ENCODE results near the gene ADGRV1.

The ADGRV1 gene

DNA sequence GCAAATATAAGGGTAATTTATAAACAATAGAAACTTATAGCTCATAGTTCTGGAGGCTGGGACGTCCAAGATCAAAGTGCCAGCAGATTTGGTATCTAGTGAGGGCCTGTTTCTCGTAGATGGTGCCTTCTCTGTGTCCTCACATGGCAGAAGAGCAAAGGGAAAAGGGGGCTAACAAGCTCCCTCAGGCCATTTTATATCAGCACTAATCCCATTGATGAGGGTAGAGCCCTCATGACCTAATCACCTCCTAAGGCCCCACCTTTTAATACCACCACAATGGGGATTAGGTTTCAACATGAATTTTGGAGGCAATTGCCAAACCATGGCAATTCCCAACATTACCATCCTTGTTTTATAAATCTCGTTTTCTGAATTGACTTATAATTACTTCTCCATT, 564.7 kb downstream of the ADGRV1 start:
- DNase-seq = no peak

DNA sequence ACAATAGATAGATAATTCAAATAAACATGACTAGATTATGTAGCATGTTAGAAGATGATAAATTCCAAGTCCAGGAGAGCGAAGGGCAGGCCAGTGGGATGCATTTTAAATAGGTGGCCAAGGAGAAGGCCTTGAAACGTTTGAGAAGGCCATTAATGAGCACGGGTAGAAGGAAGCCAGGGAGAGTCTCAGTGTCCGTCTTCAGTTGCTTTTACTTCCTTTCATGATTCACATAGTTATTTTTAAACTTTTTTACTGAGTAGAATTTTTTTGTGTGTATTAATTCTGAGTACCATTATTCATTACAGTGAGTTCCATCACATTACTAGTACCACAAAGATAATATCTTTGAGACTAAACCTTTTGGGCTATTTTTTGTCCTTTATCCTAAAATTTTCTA, 565.3 kb downstream of the ADGRV1 start:
- DNase-seq = no peak

DNA sequence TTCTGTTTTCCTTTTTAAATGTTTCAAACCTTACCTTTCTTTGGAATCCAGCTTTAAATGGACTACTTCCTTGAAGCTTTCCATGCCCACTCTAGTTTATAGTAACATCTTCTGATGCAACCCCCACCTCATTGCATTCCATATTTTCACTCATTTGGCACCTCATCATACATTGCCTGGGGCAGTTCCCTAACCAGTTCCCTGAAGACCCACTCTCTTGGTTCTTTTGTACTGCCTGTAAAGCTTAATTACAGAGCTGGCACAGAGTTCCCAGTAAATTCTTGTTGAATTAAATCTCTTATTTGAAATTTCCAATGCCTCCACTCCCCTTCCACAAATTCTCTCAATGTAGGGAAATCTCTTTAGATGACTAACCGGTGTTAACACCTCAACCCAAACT, 567.3 kb downstream of the ADGRV1 start:
- DNase-seq = no peak

DNA sequence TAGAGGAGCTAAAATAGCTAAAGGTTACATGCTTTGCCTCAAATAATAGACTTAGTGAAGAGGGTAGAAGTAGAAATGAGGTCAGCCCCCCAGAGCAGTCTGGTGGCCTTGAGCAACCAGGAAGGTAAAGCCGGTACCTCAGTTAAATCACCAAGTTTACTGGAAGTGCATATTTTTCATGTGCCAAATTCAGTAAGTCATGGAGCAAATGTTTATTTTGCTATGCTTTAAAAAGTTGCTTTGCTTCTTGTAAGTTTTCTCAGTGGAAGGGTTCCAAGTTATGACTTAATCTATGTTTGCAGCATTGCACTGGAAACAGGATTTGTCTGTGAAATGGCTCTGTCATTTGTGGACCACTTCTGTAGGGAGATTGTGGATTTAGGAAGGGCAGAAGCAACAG, 567.9 kb downstream of the ADGRV1 start:
- DNase-seq = no peak

GRCh38 chr5:91126888-91127287, 568.3 kb downstream of the ADGRV1 start:
- DNase-seq = no peak

- no peak for DNase-seq
Measured at GRCh38 chr5:91127456-91128081, 569.0 kb downstream of the ADGRV1 start.

DNA sequence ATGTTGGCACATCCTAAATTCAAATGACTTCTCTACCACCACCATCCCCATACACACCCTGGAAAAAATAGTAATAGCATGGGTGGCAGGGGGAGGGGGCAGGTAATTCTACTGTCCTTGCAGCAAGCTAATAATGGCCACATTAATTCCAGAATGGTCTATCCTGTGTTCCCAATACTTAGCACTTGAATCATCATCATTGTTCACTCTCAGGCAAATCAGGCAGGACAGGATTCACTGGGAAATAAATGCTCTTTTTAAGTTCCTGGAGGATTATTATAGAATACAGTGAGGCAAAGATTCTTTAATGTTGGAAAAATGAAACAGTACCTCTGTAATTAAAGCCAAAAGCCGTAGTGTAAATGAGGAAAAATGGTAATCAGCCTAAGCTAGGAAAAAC, 570.0 kb downstream of the ADGRV1 start:
- no peak for DNase-seq

- no peak for DNase-seq
Measured at GRCh38 chr5:91129748-91130147, 571.2 kb downstream of the ADGRV1 start.

GRCh38 chr5:91130759-91131158, 572.2 kb downstream of the ADGRV1 start:
- DNase-seq = no peak

- no peak for DNase-seq
Measured at GRCh38 chr5:91132550-91132949, 574.0 kb downstream of the ADGRV1 start.

GRCh38 chr5:91133183-91133582, 574.6 kb downstream of the ADGRV1 start:
- DNase-seq = no peak

- no peak for DNase-seq
Measured at GRCh38 chr5:91135475-91136248, 577.1 kb downstream of the ADGRV1 start.

- DNase-seq = no peak
Measured at GRCh38 chr5:91136271-91136670, 577.7 kb downstream of the ADGRV1 start.

GRCh38 chr5:91137647-91138046, 579.0 kb downstream of the ADGRV1 start:
- no peak for DNase-seq

DNA sequence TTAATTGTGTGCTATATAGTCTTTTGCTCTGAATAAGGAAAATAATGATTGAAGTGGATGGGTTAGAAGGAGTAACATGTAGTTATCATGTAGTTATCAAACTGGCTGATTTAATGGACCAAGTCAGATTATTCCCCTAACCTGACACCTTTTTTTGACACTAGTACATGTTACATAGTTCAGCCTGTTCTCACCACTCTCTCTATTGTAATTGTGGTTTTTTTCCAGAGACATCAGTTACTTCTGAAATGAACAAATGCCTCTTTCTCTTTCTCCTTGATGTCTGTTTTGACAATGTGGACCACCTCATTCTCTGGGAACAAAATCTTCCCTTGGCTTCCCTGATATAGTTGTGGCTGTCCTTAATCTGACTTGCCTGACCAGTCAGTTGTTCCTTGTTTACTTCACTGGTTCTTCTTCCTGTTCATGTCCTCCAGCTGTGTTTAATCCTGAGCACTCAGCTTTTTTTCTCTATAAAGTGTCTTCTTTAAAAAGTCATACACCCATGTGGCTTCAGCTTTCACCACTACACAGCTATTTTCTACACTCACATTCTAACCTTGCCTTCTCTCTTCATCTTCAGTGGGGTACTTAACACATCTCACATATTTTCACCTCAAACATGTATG, 581.1 kb downstream of the ADGRV1 start:
- DNase-seq = no peak

- DNase-seq = no peak
Measured at GRCh38 chr5:91140657-91141056, 582.1 kb downstream of the ADGRV1 start.

- no peak for DNase-seq
Measured at GRCh38 chr5:91141642-91142041, 583.0 kb downstream of the ADGRV1 start.

DNA sequence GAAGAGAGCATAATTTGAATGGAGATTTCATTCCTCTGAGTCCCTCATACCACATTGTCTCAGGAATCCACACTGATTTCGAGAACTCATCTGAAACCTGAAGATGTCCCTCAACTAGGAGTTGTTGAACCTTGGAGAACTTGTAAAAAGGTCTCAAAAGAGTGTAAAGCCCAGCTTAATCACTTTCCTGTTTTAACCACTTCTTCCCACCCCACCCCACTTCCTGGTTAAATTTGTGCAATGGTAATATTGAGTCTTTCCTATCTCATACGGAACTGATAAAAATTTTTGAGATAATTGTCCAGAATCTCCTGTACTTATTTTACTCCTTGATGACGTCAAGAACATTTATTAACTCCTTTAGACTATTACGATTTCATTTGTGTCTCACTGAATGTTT, 583.8 kb downstream of the ADGRV1 start:
- DNase-seq = no peak

- no peak for DNase-seq
Measured at GRCh38 chr5:91142819-91143218, 584.2 kb downstream of the ADGRV1 start.

- no peak for DNase-seq
Measured at GRCh38 chr5:91143840-91144239, 585.2 kb downstream of the ADGRV1 start.

DNA sequence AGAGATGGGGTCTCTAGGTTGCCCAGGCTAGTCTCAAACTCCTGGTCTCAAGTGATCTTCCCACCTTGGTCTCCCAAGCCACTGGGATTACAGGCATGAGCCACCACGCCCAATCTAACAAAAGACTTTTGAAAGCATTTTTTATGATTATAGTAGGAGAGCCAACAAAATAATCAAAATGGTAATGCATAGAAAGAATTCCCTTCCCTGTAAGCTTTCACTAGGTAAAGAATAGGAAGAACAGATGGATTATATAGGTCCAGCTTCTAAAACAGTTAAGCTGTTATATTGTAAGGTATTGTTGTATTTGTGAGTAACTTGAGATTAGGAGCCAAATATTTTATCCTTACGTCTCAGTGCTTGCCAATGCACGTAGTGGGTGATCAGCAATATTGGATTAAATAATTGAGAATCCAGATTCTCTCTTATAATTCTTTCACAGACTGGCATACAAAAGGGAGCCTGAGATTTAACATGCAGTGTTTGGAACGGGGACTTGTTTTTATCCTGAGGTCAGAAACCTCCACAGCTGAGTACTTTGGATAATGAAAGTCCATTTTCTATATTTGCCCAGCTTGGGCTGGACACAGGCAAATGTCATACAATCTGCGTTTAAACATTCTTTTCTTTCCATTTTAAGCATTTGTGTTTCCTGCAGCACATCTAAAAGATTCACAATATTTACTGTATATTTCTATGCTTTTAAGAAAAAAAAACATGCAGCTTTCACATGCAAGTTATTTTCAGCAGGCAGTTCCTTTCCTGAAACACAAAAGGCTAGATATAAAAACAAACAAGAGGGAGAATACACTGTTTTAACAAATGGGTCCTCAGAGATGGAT, 586.1 kb downstream of the ADGRV1 start:
- DNase-seq = no peak

GRCh38 chr5:91145333-91145620, 586.7 kb downstream of the ADGRV1 start:
- DNase-seq = no peak

- DNase-seq = no peak
Measured at GRCh38 chr5:91146230-91146629, 587.6 kb downstream of the ADGRV1 start.
